Measurements from ENCODE around the gene MYO1B. TPM values are rescaled to one million over a fixed set of nuclear protein-coding genes. Genes with fewer than 3 reads are reported as not detected.

Gene MYO1B
- total RNA-seq, 4 donors from 2014 or later, result 17.2 to 31.8 (median 28.8) TPM

GRCh38 chr2:191391171-191391570, 146.0 kb downstream of the MYO1B start:
- TF ChIP-seq EP300 (IDR thresholded peaks at IDR 0.05), result no peak
- TF ChIP-seq CTCF (IDR thresholded peaks at IDR 0.05), result no peak
- no peak for TF ChIP-seq POLR2A (IDR thresholded peaks at IDR 0.05)
- no peak for TF ChIP-seq POLR2AphosphoS5 (IDR thresholded peaks at IDR 0.05)
- no peak for DNase-seq (ENCODE audit: low spot score in 2 of 2)
- H3K4me1 ChIP-seq, result peaks cover under 1% of the 10 kb centered on the region
- 100% methylated on average over 3 of the region's 3 CpGs for WGBS
- H3K9me3 ChIP-seq, result no peaks in the 10 kb centered on the region
- no peak overlapping the region for H3K4me3 ChIP-seq
- no peak overlapping the region for H3K27ac ChIP-seq
- no peaks in the 10 kb centered on the region for H3K27me3 ChIP-seq
- H3K36me3 ChIP-seq, result peaks cover 16% of the 10 kb centered on the region

- Histone ChIP-seq H3K4me1 (no peaks in the 10 kb centered on the region), H3K9me3 (no peaks in the 10 kb centered on the region), H3K27ac (no peak overlapping the region), H3K36me3 (peaks cover 22% of the 10 kb centered on the region), H3K27me3 (no peaks in the 10 kb centered on the region), H3K4me3 (no peak overlapping the region)
- no peak for TF ChIP-seq POLR2A (IDR thresholded peaks at IDR 0.05)
- TF ChIP-seq EP300 (IDR thresholded peaks at IDR 0.05), result no peak
- no peak for TF ChIP-seq POLR2AphosphoS5 (IDR thresholded peaks at IDR 0.05)
- TF ChIP-seq CTCF (IDR thresholded peaks at IDR 0.05), result no peak
- WGBS, result 81% methylated on average over 2 of the region's 2 CpGs
- DNase-seq (ENCODE audit: low spot score in 2 of 2), result no peak
Observed at GRCh38 chr2:191394043-191394442, 148.8 kb downstream of the MYO1B start.

DNA sequence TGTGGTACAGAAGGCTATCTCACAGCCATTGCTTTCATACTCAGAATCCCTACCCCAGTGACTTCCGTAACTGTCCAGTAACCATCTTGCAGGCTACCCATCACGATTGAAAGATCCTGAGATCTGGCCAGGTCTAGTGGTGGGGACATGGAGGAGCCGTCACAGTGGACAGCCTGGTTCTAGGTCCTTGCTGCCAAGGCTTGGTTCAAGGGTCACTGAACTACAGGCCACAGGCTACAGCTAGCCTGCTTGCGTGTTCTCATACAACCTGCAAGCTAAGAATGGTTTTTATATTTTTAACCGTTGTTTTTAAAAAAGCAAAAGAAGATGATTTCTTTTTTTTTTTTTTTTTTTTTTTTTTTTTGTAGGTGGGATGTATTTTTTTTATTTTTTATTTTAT, 151.6 kb downstream of the MYO1B start:
- TF ChIP-seq POLR2AphosphoS5 (IDR thresholded peaks at IDR 0.05) (no peak), EP300 (IDR thresholded peaks at IDR 0.05) (no peak), CTCF (IDR thresholded peaks at IDR 0.05) (no peak), POLR2A (IDR thresholded peaks at IDR 0.05) (no peak)
- no peak overlapping the region for H3K4me3 ChIP-seq
- H3K36me3 ChIP-seq, result peaks cover 28% of the 10 kb centered on the region
- no peak for DNase-seq (ENCODE audit: low spot score in 2 of 2)
- H3K27me3 ChIP-seq, result no peaks in the 10 kb centered on the region
- 91% methylated on average over 5 of the region's 5 CpGs for WGBS
- no peaks in the 10 kb centered on the region for H3K9me3 ChIP-seq
- no peaks in the 10 kb centered on the region for H3K4me1 ChIP-seq
- no peak overlapping the region for H3K27ac ChIP-seq

- Histone ChIP-seq H3K27me3 (no peaks in the 10 kb centered on the region), H3K4me3 (no peak overlapping the region), H3K9me3 (no peaks in the 10 kb centered on the region), H3K4me1 (no peaks in the 10 kb centered on the region), H3K36me3 (peaks cover 28% of the 10 kb centered on the region), H3K27ac (no peak overlapping the region)
- no peak for DNase-seq (ENCODE audit: low spot score in 2 of 2)
- no peak for TF ChIP-seq EP300 (IDR thresholded peaks at IDR 0.05)
- no peak for TF ChIP-seq POLR2AphosphoS5 (IDR thresholded peaks at IDR 0.05)
- no peak for TF ChIP-seq CTCF (IDR thresholded peaks at IDR 0.05)
- no peak for TF ChIP-seq POLR2A (IDR thresholded peaks at IDR 0.05)
- 89% methylated on average over 3 of the region's 5 CpGs for WGBS
Observed at GRCh38 chr2:191399601-191400000, 154.4 kb downstream of the MYO1B start.

DNA sequence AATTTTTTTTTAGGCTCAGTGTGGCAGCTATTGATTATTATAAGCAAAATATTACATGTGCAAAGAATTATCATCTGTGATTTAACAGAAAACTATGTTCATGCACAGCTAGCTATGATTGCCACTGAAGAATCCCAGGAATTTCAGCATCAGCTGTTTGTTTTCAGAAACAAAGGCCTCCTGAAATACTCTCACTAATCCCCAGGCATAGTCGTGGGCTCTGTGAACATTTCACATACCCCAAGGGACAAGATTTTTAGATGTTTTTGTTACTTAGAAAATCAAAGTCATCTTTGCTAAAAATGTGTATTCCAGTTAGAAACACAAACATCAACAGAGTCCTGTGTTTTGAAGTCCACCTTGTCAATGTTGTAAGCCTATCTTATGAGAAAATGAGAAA, 156.1 kb downstream of the MYO1B start:
- Histone ChIP-seq H3K9me3 (no peaks in the 10 kb centered on the region), H3K36me3 (peaks cover 20% of the 10 kb centered on the region), H3K27me3 (no peaks in the 10 kb centered on the region), H3K4me3 (no peak overlapping the region), H3K4me1 (no peaks in the 10 kb centered on the region), H3K27ac (no peak overlapping the region)
- 38% methylated on average over 1 of the region's 1 CpG for WGBS
- no peak for TF ChIP-seq POLR2AphosphoS5 (IDR thresholded peaks at IDR 0.05)
- no peak for DNase-seq (ENCODE audit: low spot score in 2 of 2)

DNA sequence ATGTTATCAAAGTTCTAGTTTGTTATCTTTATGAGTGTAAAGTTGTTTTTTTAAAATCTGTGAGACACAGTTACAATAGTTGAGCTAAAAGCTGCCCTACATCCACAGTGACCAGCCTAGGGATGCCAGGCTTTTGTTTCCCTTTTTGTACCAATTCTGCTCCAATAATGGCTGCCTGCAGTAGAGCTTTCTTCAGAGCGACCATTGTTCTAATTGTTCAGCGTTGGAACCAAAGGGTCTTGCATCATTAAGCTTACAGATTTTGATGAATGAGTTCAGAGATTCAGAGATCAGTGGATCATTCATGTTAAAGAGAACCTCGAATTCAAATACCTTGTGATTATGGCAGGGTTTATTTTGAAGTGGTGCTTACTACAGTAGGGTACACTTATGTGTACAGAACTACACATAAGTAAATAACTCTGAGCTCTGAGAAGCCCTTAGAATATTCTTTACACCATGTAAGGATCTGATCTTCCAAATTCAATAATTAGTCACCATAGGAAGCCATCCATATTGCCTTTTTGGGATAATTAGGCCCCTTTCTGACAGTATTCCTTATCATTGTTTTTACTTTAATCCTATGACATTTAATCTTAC, 157.9 kb downstream of the MYO1B start:
- no peak overlapping the region for H3K27ac ChIP-seq
- TF ChIP-seq CTCF (IDR thresholded peaks at IDR 0.05), result no peak
- no peak for TF ChIP-seq EP300 (IDR thresholded peaks at IDR 0.05)
- no peak for TF ChIP-seq POLR2AphosphoS5 (IDR thresholded peaks at IDR 0.05)
- TF ChIP-seq POLR2A (IDR thresholded peaks at IDR 0.05), result no peak
- H3K9me3 ChIP-seq, result no peaks in the 10 kb centered on the region
- no peaks in the 10 kb centered on the region for H3K27me3 ChIP-seq
- H3K36me3 ChIP-seq, result peaks cover 14% of the 10 kb centered on the region
- no peak for DNase-seq (ENCODE audit: low spot score in 2 of 2)
- no peak overlapping the region for H3K4me3 ChIP-seq
- WGBS, result 93% methylated on average over 3 of the region's 3 CpGs
- H3K4me1 ChIP-seq, result no peaks in the 10 kb centered on the region
